ENCODE measurements around the gene KRT6C.

KRT6C gene

DNA sequence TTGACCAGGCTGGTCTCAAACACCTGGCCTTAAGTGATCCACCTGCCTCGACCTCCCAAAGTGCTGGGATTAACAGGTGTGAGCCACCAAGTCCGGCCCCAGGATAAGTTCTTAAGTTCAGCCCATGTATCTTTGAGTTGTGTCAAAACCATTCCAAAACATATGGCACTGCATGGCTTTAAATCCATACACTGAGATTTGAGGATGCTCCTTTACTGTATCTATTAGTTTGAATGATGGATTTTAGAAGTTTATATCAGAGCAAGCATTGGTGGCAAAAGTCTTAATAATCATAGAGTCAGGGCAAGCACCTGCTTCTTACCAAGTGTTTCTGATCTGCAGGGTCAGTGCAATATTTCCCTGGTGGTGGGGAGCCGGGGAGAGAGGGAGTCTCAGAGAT lies 27.7 kb downstream of the KRT6C start:
- H3K79me2 ChIP-seq (ENCODE audit: insufficient read depth, low read length), result no peaks in the 10 kb centered on the region
- TF ChIP-seq CTCF (IDR thresholded peaks at IDR 0.05; ENCODE audit: insufficient read depth, low read length, poor library complexity, severe bottlenecking) (no peak), EZH2phosphoT487 (conservative IDR thresholded peaks at IDR 0.05; ENCODE audit: low read length) (no peak)
- H3K27ac ChIP-seq (ENCODE audit: low read depth, low read length), result no peak overlapping the region

GRCh38 chr12:52444647-52445595 lies 28.7 kb downstream of the KRT6C start:
- no peaks in the 10 kb centered on the region for H3K9me3 ChIP-seq (ENCODE audit: insufficient read depth, low read length)
- H3K4me3 ChIP-seq (ENCODE audit: insufficient read depth, low read length, poor library complexity, severe bottlenecking), result no peak overlapping the region
- H3K9me2 ChIP-seq (replicated peaks; ENCODE audit: insufficient read depth, low read length), result no peaks in the 10 kb centered on the region
- no peak overlapping the region for H2AFZ ChIP-seq (ENCODE audit: low read depth, low read length, severe bottlenecking)
- H3K27me3 ChIP-seq (ENCODE audit: low read length), result no peaks in the 10 kb centered on the region
- no peak overlapping the region for H3K4me2 ChIP-seq (ENCODE audit: low read depth, low read length, poor library complexity, severe bottlenecking)
- no peaks in the 10 kb centered on the region for H3K79me2 ChIP-seq (ENCODE audit: insufficient read depth, low read length)
- no peaks in the 10 kb centered on the region for H3K36me3 ChIP-seq (ENCODE audit: low read length)
- no peaks in the 10 kb centered on the region for H4K20me1 ChIP-seq (ENCODE audit: low read depth, low read length)
- no peak overlapping the region for H3K9ac ChIP-seq (ENCODE audit: low read length)
- H3K27ac ChIP-seq (ENCODE audit: low read depth, low read length), result no peak overlapping the region
- H3F3A ChIP-seq (ENCODE audit: insufficient read depth), result no peaks in the 10 kb centered on the region
- TF ChIP-seq CTCF (IDR thresholded peaks at IDR 0.05; ENCODE audit: insufficient read depth, low read length, poor library complexity, severe bottlenecking), result no peak
- TF ChIP-seq EZH2phosphoT487 (conservative IDR thresholded peaks at IDR 0.05; ENCODE audit: low read length), result no peak

More for the DNA sequence above, 27.7 kb downstream of the KRT6C start:
- H3F3A ChIP-seq (ENCODE audit: insufficient read depth), result no peaks in the 10 kb centered on the region
- H3K9me3 ChIP-seq (ENCODE audit: insufficient read depth, low read length), result no peaks in the 10 kb centered on the region
- no peak overlapping the region for H2AFZ ChIP-seq (ENCODE audit: low read depth, low read length, severe bottlenecking)
- H3K9me2 ChIP-seq (replicated peaks; ENCODE audit: insufficient read depth, low read length), result no peaks in the 10 kb centered on the region
- H3K27me3 ChIP-seq (ENCODE audit: low read length), result no peaks in the 10 kb centered on the region
- H3K4me3 ChIP-seq (ENCODE audit: insufficient read depth, low read length, poor library complexity, severe bottlenecking), result no peak overlapping the region
- no peaks in the 10 kb centered on the region for H3K36me3 ChIP-seq (ENCODE audit: low read length)
- H4K20me1 ChIP-seq (ENCODE audit: low read depth, low read length), result no peaks in the 10 kb centered on the region
- no peak overlapping the region for H3K4me2 ChIP-seq (ENCODE audit: low read depth, low read length, poor library complexity, severe bottlenecking)
- no peak overlapping the region for H3K9ac ChIP-seq (ENCODE audit: low read length)

DNA sequence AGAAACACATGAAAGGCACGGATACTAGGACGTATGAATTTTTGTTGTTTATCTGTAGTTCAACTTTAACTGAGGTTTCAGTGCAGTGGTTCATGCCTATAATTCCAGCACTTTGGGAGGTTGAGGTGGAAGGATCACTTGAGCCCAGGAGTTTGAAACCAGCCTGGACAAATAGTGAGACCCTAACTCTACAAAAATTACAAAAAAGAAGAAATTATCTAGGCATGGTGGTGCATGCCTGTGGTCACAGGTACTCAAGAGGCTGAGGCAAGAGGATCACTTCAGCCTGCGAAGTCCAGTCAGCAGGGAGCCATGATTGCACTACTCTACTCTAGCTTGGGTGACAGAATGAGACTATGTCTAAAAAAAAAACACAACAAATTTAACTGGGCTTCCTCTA lies 29.6 kb downstream of the KRT6C start:
- no peaks in the 10 kb centered on the region for H3K27me3 ChIP-seq (ENCODE audit: low read length)
- H3K36me3 ChIP-seq (ENCODE audit: low read length), result no peaks in the 10 kb centered on the region
- H3K79me2 ChIP-seq (ENCODE audit: insufficient read depth, low read length), result no peaks in the 10 kb centered on the region
- H3K27ac ChIP-seq (ENCODE audit: low read depth, low read length), result no peak overlapping the region
- no peaks in the 10 kb centered on the region for H4K20me1 ChIP-seq (ENCODE audit: low read depth, low read length)
- no peaks in the 10 kb centered on the region for H3K9me2 ChIP-seq (replicated peaks; ENCODE audit: insufficient read depth, low read length)
- no peak overlapping the region for H3K9ac ChIP-seq (ENCODE audit: low read length)
- TF ChIP-seq EZH2phosphoT487 (conservative IDR thresholded peaks at IDR 0.05; ENCODE audit: low read length) (no peak), CTCF (IDR thresholded peaks at IDR 0.05; ENCODE audit: insufficient read depth, low read length, poor library complexity, severe bottlenecking) (no peak)
- no peak overlapping the region for H3K4me3 ChIP-seq (ENCODE audit: insufficient read depth, low read length, poor library complexity, severe bottlenecking)
- H3K4me2 ChIP-seq (ENCODE audit: low read depth, low read length, poor library complexity, severe bottlenecking), result no peak overlapping the region
- H2AFZ ChIP-seq (ENCODE audit: low read depth, low read length, severe bottlenecking), result no peak overlapping the region
- H3F3A ChIP-seq (ENCODE audit: insufficient read depth), result no peaks in the 10 kb centered on the region
- H3K9me3 ChIP-seq (ENCODE audit: insufficient read depth, low read length), result no peaks in the 10 kb centered on the region
